Activated gamma-delta T cell treated with anti-CD3 and anti-CD28 coated beads, Interleukin-2, amount 50 U/mL, for 16 hours (primary cell): ENCODE results near the gene GPR161.
A peak's percentile ranks its signal among the peaks of the same experiment; 100 is the strongest.
"Not testable (repeated sequence)": the region's sequence is repeated elsewhere in the genome, so short reads cannot be mapped to it uniquely, and the experiment has no call there.

Experiments
- DNase-seq: peaks from one replicate; pipeline ENCODE4 v3.0.0-alpha.2; 2020; ENCODE audit warnings: low read depth

Gene GPR161

GRCh38 chr1:168136709-168137514 is at the start of gene GPR161:
Gene GPR161, minus strand, starts transcription at chr1:168136930. Its CDS starts 32,080 bp downstream, at chr1:168104850.
- DNase-seq = no peak

- not testable (repeated sequence) for DNase-seq
Measured at GRCh38 chr1:168181063-168181720, 44.5 kb upstream of the GPR161 start.

GRCh38 chr1:168180148-168180524 is 43.4 kb upstream of the GPR161 start:
- no peak for DNase-seq

- DNase-seq = no peak
Measured at GRCh38 chr1:168179438-168180147, 42.9 kb upstream of the GPR161 start.

GRCh38 chr1:168178638-168179437 is 42.1 kb upstream of the GPR161 start, which contains the start of gene TIPRL:
Gene TIPRL, plus strand, starts transcription at chr1:168178962. Its CDS starts 116 bp downstream, at chr1:168179078.
- DNase-seq = peak; percentile 90

- DNase-seq = no peak
Measured at GRCh38 chr1:168178227-168178637, 41.5 kb upstream of the GPR161 start.

GRCh38 chr1:168172250-168172915 is 35.7 kb upstream of the GPR161 start:
- DNase-seq = no peak

GRCh38 chr1:168170564-168171508 is 34.1 kb upstream of the GPR161 start:
- no peak for DNase-seq

GRCh38 chr1:168167806-168168205 is 31.1 kb upstream of the GPR161 start:
- no peak for DNase-seq

GRCh38 chr1:168164771-168165170 is 28.0 kb upstream of the GPR161 start:
- DNase-seq = no peak

GRCh38 chr1:168163670-168164069 is 26.9 kb upstream of the GPR161 start:
- DNase-seq = no peak

- DNase-seq = no peak
Measured at GRCh38 chr1:168161459-168161858, 24.7 kb upstream of the GPR161 start.

- no peak for DNase-seq
Measured at GRCh38 chr1:168159979-168160378, 23.2 kb upstream of the GPR161 start.

GRCh38 chr1:168159251-168159650 is 22.5 kb upstream of the GPR161 start:
- DNase-seq = no peak

- DNase-seq = no peak
Measured at GRCh38 chr1:168157638-168158037, 20.9 kb upstream of the GPR161 start.

GRCh38 chr1:168155910-168156309 is 19.2 kb upstream of the GPR161 start:
- no peak for DNase-seq

- DNase-seq = not testable (repeated sequence)
Measured at GRCh38 chr1:168154707-168155106, 18.0 kb upstream of the GPR161 start.

GRCh38 chr1:168151935-168152334 is 15.2 kb upstream of the GPR161 start:
- DNase-seq = no peak

GRCh38 chr1:168150283-168150682 is 13.6 kb upstream of the GPR161 start:
- no peak for DNase-seq

GRCh38 chr1:168148916-168149315 is 12.2 kb upstream of the GPR161 start:
- no peak for DNase-seq
